Posterior vena cava (tissue), 2 donors: ENCODE results near the gene ERI2. TPM values are rescaled to one million over a fixed set of nuclear protein-coding genes. Genes with fewer than 3 reads are reported as not detected.
"Not testable (repeated sequence)": the region's sequence is repeated elsewhere in the genome, so short reads cannot be mapped to it uniquely, and the experiment has no call there.

ENCODE experiments used
- DNase-seq: peaks from one replicate; pipeline ENCODE4 v3.0.0-alpha.2; 2020; ENCODE audit warnings: low spot score
- intact Hi-C, 2 donors: fragments of 100-400 bp; cut with DNase I; formaldehyde crosslinking; loops; one replicate each; pipeline versions ENCODE4 v1.14.1 to v1.14.2; 2022 to 2023
- total RNA-seq, 2 donors: library from RNA; stranded (reverse); fragmentation: NEBNext Ultra II Directional; extraction: Animal tissue kit (Norgen Biotek cat#: 25700); gene quantifications; one replicate each; pipeline ENCODE4 v1.2.1, GENCODE V29; 2021
- donor health status: DM: yes; HTN: yes; CAD: no.
- donor health status: DM: yes; HTN: yes; CAD: no.

Gene ERI2
- total RNA-seq, 2 donors from 2014 or later = 7.8 to 13.6 TPM

DNA sequence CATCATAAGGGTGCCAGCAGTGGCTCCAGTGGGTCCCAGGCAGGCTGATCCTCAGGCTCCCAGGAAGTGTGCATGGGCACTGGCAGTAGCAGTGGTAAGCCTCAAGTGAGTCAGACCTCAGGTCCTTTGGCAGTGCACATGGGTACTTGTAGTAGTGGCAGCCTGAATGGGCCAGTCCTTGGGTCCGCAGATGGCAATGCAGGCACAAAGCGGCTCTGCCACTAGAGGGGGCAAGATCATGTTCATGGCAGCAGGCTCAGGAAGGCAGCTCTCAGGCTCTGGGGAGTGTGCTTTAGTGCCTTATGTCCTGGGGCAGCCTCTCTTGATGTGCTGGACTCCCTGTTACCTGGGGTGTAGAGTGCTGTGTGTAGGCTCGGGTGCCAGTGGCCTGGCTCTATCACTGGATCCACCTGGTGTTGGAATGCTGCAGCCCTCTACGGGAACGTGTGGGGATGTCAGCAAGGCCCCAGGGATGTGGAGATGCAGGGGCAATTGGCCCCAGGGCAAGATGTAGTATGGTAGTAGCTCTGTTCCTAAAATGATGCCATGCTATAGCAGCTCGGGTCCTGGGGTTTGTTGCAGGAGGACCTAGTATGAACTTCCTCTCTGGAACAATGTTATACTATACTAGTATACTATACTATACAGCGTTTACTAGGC, 31.4 kb downstream of the ERI2 start:
- intact Hi-C loops = loop anchor here in 1 of 2 donors (5.0 kb wide), 1 partner anchor 528 kb away; no protein-coding TSS in a partner anchor
- no peak for DNase-seq

GRCh38 chr16:20773679-20774078, 32.6 kb downstream of the ERI2 start:
- intact Hi-C loops = loop anchor here in 1 of 2 donors (5.0 kb wide), 1 partner anchor 526 kb away; no protein-coding TSS in a partner anchor
- no peak for DNase-seq

DNA sequence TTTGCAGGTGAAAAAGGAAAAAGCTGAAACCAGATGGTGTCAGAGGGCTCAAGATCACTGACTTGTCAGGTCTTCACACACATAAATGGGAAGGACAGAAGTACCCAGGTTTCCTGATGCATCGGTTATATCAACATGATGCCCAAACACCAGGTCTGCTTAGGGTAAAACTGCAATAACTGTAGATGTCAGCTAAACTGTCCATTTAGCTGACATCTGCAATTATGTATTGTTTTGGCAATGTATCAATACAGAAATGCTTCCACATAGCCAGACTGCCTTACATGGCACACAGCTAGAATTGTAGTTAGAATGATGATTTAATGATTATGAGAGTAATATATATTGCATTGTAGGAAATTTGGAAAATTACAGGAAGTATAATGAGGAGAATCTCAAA, 37.5 kb downstream of the ERI2 start:
- no peak for DNase-seq
- intact Hi-C loops = no loop called here

DNA sequence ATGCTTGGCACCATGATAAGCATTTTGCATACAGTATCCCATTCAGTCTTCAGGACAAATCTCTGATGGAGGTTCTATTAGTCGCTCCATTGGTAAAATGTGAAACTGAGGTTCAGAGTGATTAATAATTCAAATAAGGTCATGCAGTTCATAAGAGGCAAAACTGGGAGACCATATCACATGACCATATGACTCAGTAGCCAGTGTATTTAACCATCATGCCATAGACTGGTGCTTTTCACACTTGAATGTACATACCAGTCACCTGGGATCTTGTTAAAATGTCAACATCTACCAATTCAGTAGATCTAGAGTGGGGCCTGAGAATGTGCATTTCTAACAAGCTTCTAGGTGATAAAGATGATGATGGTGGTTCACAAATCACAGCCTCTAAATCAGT, 38.2 kb downstream of the ERI2 start:
- intact Hi-C loops = no loop called here
- DNase-seq = no peak

- intact Hi-C loops = no loop called here
- DNase-seq = no peak
Observed at GRCh38 chr16:20767577-20767976, 38.7 kb downstream of the ERI2 start.

- intact Hi-C loops = no loop called here
- no peak for DNase-seq
Observed at GRCh38 chr16:20766294-20766693, 40.0 kb downstream of the ERI2 start.

- DNase-seq = no peak
- intact Hi-C loops = no loop called here
Observed at GRCh38 chr16:20765732-20766131, 40.5 kb downstream of the ERI2 start.

- DNase-seq, intact Hi-C loops: not testable (repeated sequence)
Observed at GRCh38 chr16:20764448-20764847, 41.8 kb downstream of the ERI2 start.

- intact Hi-C loops = no loop called here
- no peak for DNase-seq
Observed at GRCh38 chr16:20763461-20764232, 42.6 kb downstream of the ERI2 start, which contains the start of gene ACSM3. TSS of gene ACSM3 (plus strand) at chr16:20764014. CDS start at chr16:20770035, 6,021 bp downstream.

DNA sequence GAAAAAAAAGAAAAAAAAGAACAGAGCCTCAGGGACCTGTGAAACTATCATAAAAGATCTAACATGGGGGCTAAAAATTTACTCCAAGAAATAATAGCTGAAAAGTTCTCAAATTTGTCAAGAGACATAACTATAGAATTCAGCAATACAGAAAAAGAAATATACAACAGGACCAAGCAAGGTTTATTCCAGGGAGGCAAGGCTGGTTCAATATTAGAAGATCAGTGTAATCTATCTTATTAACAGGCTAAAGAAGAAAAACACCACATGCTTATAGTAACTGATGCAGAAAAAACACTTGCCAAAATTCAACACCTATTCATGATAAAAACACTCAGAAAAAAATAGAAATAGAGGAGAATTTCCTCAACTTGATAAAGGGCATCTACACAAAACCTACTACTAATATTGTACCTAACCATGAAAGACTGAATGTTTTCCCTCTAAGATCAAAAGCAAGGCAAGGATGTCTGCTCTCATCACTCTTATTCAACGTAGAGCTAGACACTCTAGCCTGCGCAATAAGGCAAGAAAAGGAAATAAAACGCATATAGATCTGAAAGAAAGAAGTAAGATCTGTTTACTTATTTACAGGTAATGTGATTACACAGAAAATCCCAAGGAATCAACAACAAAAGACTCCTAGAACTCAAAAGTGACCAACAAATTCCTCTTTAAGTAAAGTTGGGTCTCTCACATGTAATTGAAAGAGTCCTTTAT, 43.7 kb downstream of the ERI2 start:
- intact Hi-C loops = no loop called here
- DNase-seq = no peak

DNA sequence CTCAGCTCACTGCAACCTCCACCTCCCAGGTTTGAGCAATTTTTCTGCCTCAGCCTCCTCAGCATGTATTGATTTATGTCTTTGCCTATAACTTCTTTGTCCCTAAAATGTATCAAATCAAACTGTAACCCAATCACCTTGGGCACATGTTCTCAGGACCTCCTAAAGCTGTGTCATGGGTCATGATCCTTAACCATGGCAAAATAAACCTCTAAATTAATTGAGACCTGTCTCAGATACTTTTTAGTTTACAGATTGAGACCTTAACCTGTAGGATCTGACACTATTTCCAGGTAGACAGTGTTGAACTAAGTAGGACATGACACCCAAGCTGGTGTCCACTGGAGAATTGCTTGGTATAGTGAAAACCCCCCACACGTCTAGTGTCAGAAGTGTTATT, 45.1 kb downstream of the ERI2 start:
- intact Hi-C loops = no loop called here
- no peak for DNase-seq

- no peak for DNase-seq
- intact Hi-C loops = no loop called here
Observed at GRCh38 chr16:20760346-20760745, 45.9 kb downstream of the ERI2 start.

- intact Hi-C loops = not testable (repeated sequence)
Observed at GRCh38 chr16:20755799-20756198, 50.5 kb downstream of the ERI2 start.

GRCh38 chr16:20755238-20755637, 51.0 kb downstream of the ERI2 start:
- intact Hi-C loops = no loop called here
- no peak for DNase-seq

More at GRCh38 chr16:20755799-20756198, 50.5 kb downstream of the ERI2 start:
- not testable (repeated sequence) for DNase-seq

- no peak for DNase-seq
- intact Hi-C loops = no loop called here
Observed at GRCh38 chr16:20753727-20754126, 52.5 kb downstream of the ERI2 start.

GRCh38 chr16:20750558-20750957, 55.7 kb downstream of the ERI2 start:
- intact Hi-C loops = no loop called here
- DNase-seq = no peak

GRCh38 chr16:20749474-20749873, 56.8 kb downstream of the ERI2 start:
- DNase-seq = no peak
- intact Hi-C loops = no loop called here

DNA sequence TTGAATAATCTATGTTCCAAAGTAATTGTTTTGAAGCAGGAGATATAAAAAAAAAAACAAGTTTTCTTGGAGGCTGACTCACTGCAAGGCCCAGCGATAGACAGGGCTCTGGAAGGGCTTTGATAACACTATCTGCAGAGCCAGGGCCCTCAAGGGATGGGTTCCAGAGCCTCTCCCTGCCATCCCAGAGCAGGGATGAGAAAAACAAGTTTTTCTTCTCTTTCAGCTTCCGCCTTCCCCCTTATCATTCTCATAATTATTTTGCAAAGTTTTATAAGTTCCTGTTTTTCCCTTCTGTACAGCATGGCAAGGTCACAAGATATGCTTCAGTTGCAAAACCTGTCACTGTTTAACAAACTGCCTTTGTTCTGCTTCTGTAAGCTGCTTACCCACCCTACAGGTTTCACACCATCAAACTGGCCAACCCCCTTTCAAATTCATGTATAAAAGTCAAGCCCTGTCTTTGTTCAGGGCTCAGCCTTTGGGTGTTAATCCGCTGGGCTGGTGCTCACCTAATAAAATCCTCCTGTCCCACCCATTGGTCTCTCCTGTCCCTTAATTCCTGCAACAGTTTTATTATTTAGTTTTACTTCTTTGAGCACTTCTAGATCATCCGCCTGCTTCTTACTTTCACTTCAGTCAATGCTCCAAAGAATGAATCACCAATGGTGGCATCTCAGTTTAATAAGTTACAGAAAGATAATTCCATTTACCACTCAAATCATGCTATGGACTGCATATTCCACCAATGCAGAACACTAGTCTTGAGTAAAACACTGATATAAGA, 59.0 kb downstream of the ERI2 start:
- intact Hi-C loops = no loop called here
- no peak for DNase-seq

GRCh38 chr16:20746461-20746860, 59.8 kb downstream of the ERI2 start:
- intact Hi-C loops = no loop called here
- no peak for DNase-seq
